Prostate gland (tissue), 2 donors: ENCODE data around the gene ITGB2.

Experiments
- CTCF ChIP-seq, 4 experiments: fragments of 200-600 bp in 2 of 4; fragments of 450-650 bp in 2 of 4; sonication (generic) in 2 of 4; IDR thresholded peaks; 1 replicate in 3 of 4; 2 replicates in 1 of 4; pipeline ENCODE4 v1.5.1; 2016 to 2019; ENCODE audit warnings: antibody characterized with exemption in 4 of 4, mild to moderate bottlenecking in 2 of 4, moderate library complexity in 2 of 4
- POLR2A ChIP-seq: fragments of 450-650 bp; IDR thresholded peaks from one replicate; pipeline ENCODE4 v1.6.1; 2016; ENCODE audit warnings: antibody characterized with exemption, mild to moderate bottlenecking

- TF ChIP-seq POLR2A: no peak
- TF ChIP-seq CTCF (IDR thresholded peaks at IDR 0.05): no peak
Measured at GRCh38 chr21:44870748-44871495, 49.8 kb downstream of the ITGB2 start.
